ENCODE data around the gene ACKR1. TPM values are rescaled to one million over a fixed set of nuclear protein-coding genes. Genes with fewer than 3 reads are reported as not detected.
A peak's percentile ranks its signal among the peaks of the same experiment; 100 is the strongest.

Gene ACKR1
- total and polyA plus RNA-seq, 2 donors (not counting 1 experiment from before 2014, with no cell fraction given), result not detected

GRCh38 chr1:159175571-159175970 lies 29.1 kb upstream of the ACKR1 start:
- no peak for DNase-seq (ENCODE audit: low read depth in 2 of 2)
- no peak overlapping the region for H2AFZ ChIP-seq (ENCODE audit: low read length)
- H3K9me3 ChIP-seq (ENCODE audit: control insufficient read depth, insufficient read depth, low read depth, low read length), result no peaks in the 10 kb centered on the region
- H3K36me3 ChIP-seq (ENCODE audit: control insufficient read depth, insufficient read depth, low read length), result no peaks in the 10 kb centered on the region
- no peak overlapping the region for H3K4me2 ChIP-seq (ENCODE audit: extremely low read depth, insufficient read depth, low read length)
- H3K4me3 ChIP-seq (replicated peaks in 1 of 4; ENCODE audit: control extremely low read depth in 1 of 4, insufficient read depth in 1 of 4, low read depth in 3 of 4, low read length in 4 of 4), result no peak overlapping the region
- H4K20me1 ChIP-seq (ENCODE audit: control insufficient read depth, extremely low read depth, insufficient read depth, low read length), result no peaks in the 10 kb centered on the region
- no peak for TF ChIP-seq EZH2 (IDR thresholded peaks at IDR 0.05; ENCODE audit: low read length, missing control alignments)
- TF ChIP-seq, protein P1, sequence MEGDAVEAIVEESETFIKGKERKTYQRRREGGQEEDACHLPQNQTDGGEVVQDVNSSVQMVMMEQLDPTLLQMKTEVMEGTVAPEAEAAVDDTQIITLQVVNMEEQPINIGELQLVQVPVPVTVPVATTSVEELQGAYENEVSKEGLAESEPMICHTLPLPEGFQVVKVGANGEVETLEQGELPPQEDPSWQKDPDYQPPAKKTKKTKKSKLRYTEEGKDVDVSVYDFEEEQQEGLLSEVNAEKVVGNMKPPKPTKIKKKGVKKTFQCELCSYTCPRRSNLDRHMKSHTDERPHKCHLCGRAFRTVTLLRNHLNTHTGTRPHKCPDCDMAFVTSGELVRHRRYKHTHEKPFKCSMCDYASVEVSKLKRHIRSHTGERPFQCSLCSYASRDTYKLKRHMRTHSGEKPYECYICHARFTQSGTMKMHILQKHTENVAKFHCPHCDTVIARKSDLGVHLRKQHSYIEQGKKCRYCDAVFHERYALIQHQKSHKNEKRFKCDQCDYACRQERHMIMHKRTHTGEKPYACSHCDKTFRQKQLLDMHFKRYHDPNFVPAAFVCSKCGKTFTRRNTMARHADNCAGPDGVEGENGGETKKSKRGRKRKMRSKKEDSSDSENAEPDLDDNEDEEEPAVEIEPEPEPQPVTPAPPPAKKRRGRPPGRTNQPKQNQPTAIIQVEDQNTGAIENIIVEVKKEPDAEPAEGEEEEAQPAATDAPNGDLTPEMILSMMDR (conservative IDR thresholded peaks at IDR 0.05 in 1 of 2, IDR thresholded peaks at IDR 0.05 in 1 of 2; ENCODE audit: low read depth in 1 of 2, low read length in 2 of 2), result no peak
- H3K79me2 ChIP-seq (ENCODE audit: control insufficient read depth, insufficient read depth, low read length), result no peaks in the 10 kb centered on the region
- H3K9ac ChIP-seq (ENCODE audit: insufficient read depth, low read length), result no peak overlapping the region
- no peak overlapping the region for H3K27ac ChIP-seq (ENCODE audit: insufficient read depth, low read length)
- no peaks in the 10 kb centered on the region for H3K4me1 ChIP-seq (ENCODE audit: control insufficient read depth, extremely low read depth, insufficient read depth, low read length)
- peaks cover 9% of the 10 kb centered on the region for H3K27me3 ChIP-seq (ENCODE audit: control insufficient read depth, insufficient read depth, low read length)

- H3K4me2 ChIP-seq (ENCODE audit: extremely low read depth, insufficient read depth, low read length), result no peak overlapping the region
- H3K4me3 ChIP-seq (replicated peaks in 1 of 4; ENCODE audit: control extremely low read depth in 1 of 4, insufficient read depth in 1 of 4, low read depth in 3 of 4, low read length in 4 of 4), result no peak overlapping the region
- no peak overlapping the region for H3K9ac ChIP-seq (ENCODE audit: insufficient read depth, low read length)
- H2AFZ ChIP-seq (ENCODE audit: low read length), result no peak overlapping the region
- no peaks in the 10 kb centered on the region for H3K4me1 ChIP-seq (ENCODE audit: control insufficient read depth, extremely low read depth, insufficient read depth, low read length)
- H3K79me2 ChIP-seq (ENCODE audit: control insufficient read depth, insufficient read depth, low read length), result no peaks in the 10 kb centered on the region
- no peak overlapping the region for H3K27ac ChIP-seq (ENCODE audit: insufficient read depth, low read length)
- TF ChIP-seq, protein P1 (conservative IDR thresholded peaks at IDR 0.05 in 1 of 2, IDR thresholded peaks at IDR 0.05 in 1 of 2; ENCODE audit: low read depth in 1 of 2, low read length in 2 of 2), result no peak
- TF ChIP-seq EZH2 (IDR thresholded peaks at IDR 0.05; ENCODE audit: low read length, missing control alignments), result no peak
- no peaks in the 10 kb centered on the region for H3K36me3 ChIP-seq (ENCODE audit: control insufficient read depth, insufficient read depth, low read length)
- H4K20me1 ChIP-seq (ENCODE audit: control insufficient read depth, extremely low read depth, insufficient read depth, low read length), result no peaks in the 10 kb centered on the region
- H3K27me3 ChIP-seq (ENCODE audit: control insufficient read depth, insufficient read depth, low read length), result no peaks in the 10 kb centered on the region
- peak; percentile 64 for DNase-seq (ENCODE audit: low read depth in 2 of 2)
- no peaks in the 10 kb centered on the region for H3K9me3 ChIP-seq (ENCODE audit: control insufficient read depth, insufficient read depth, low read depth, low read length)
Measured at GRCh38 chr1:159177272-159177907, 27.3 kb upstream of the ACKR1 start.

GRCh38 chr1:159179906-159180305 lies 24.8 kb upstream of the ACKR1 start:
- no peaks in the 10 kb centered on the region for H3K9me3 ChIP-seq (ENCODE audit: control insufficient read depth, insufficient read depth, low read depth, low read length)
- no peak for DNase-seq (ENCODE audit: low read depth in 2 of 2)
- no peaks in the 10 kb centered on the region for H3K36me3 ChIP-seq (ENCODE audit: control insufficient read depth, insufficient read depth, low read length)
- TF ChIP-seq, protein P1 (conservative IDR thresholded peaks at IDR 0.05 in 1 of 2, IDR thresholded peaks at IDR 0.05 in 1 of 2; ENCODE audit: low read depth in 1 of 2, low read length in 2 of 2), result no peak
- TF ChIP-seq EZH2 (IDR thresholded peaks at IDR 0.05; ENCODE audit: low read length, missing control alignments), result no peak
- H3K4me2 ChIP-seq (ENCODE audit: extremely low read depth, insufficient read depth, low read length), result no peak overlapping the region
- H3K27me3 ChIP-seq (ENCODE audit: control insufficient read depth, insufficient read depth, low read length), result no peaks in the 10 kb centered on the region
- no peak overlapping the region for H3K4me3 ChIP-seq (replicated peaks in 1 of 4; ENCODE audit: control extremely low read depth in 1 of 4, insufficient read depth in 1 of 4, low read depth in 3 of 4, low read length in 4 of 4)
- no peak overlapping the region for H3K9ac ChIP-seq (ENCODE audit: insufficient read depth, low read length)
- no peaks in the 10 kb centered on the region for H3K4me1 ChIP-seq (ENCODE audit: control insufficient read depth, extremely low read depth, insufficient read depth, low read length)
- H2AFZ ChIP-seq (ENCODE audit: low read length), result no peak overlapping the region
- no peaks in the 10 kb centered on the region for H4K20me1 ChIP-seq (ENCODE audit: control insufficient read depth, extremely low read depth, insufficient read depth, low read length)
- no peak overlapping the region for H3K27ac ChIP-seq (ENCODE audit: insufficient read depth, low read length)
- H3K79me2 ChIP-seq (ENCODE audit: control insufficient read depth, insufficient read depth, low read length), result no peaks in the 10 kb centered on the region

Data from fibroblast of lung (primary cell).